Nucleus accumbens (tissue), 56 donors: ENCODE results near the gene COMT.
A peak's percentile ranks its signal among the peaks of the same experiment; 100 is the strongest.

Experiments
- DNase-seq, 56 donors: peaks; one replicate each; lab custom pipeline; 2025; lab: John Stamatoyannopoulos, UW

The COMT gene

GRCh38 chr22:19979712-19980493, 38.3 kb downstream of the COMT start:
- no peak for DNase-seq

- no peak for DNase-seq
Observed at GRCh38 chr22:19980766-19981165, 39.2 kb downstream of the COMT start.

- no peak for DNase-seq
Observed at GRCh38 chr22:19981171-19981960, 39.8 kb downstream of the COMT start.

- DNase-seq: no peak
Observed at GRCh38 chr22:19981961-19982920, 40.7 kb downstream of the COMT start.

- no peak for DNase-seq
Observed at GRCh38 chr22:19982991-19983578, 41.5 kb downstream of the COMT start.

GRCh38 chr22:19983741-19984140, 42.2 kb downstream of the COMT start:
- DNase-seq: peak in 8 of 56 donors; percentile 13 to 65 (median 20)

GRCh38 chr22:19984201-19984753, 42.7 kb downstream of the COMT start:
- DNase-seq: peak in 1 of 56 donors; percentile 28

- DNase-seq: no peak
Observed at GRCh38 chr22:19984851-19985811, 43.6 kb downstream of the COMT start.

- no peak for DNase-seq
Observed at GRCh38 chr22:19986011-19986409, 44.4 kb downstream of the COMT start.

GRCh38 chr22:19986410-19987341, 45.1 kb downstream of the COMT start:
- DNase-seq: peak in 40 of 56 donors; percentile 14 to 83 (median 44)

GRCh38 chr22:19987394-19988306, 46.1 kb downstream of the COMT start:
- DNase-seq: no peak

GRCh38 chr22:19988331-19988808, 46.8 kb downstream of the COMT start:
- no peak for DNase-seq

GRCh38 chr22:19988965-19989724, 47.6 kb downstream of the COMT start:
- no peak for DNase-seq

- no peak for DNase-seq
Observed at GRCh38 chr22:19989725-19990067, 48.1 kb downstream of the COMT start.

GRCh38 chr22:19990188-19990587, 48.6 kb downstream of the COMT start:
- DNase-seq: no peak
